Natural killer cell (primary cell): Measurements from ENCODE around the gene GNG12. TPM values are rescaled to one million over a fixed set of nuclear protein-coding genes. Genes with fewer than 3 reads are reported as not detected.

Experiments
- ATAC-seq, 3 donors: fragments of 150-1000 bp in 2 of 3; fragments of 200-7000 bp in 1 of 3; cut with Tn5 transposase; 1 replicate in 1 of 3; 2 replicates in 2 of 3; pipeline ENCODE4 v1.10.0; 2021; ENCODE audit warnings: mild to moderate bottlenecking in 2 of 3, moderate library complexity in 2 of 3
- DNase-seq, 2 donors: peaks; one replicate each; pipeline versions ENCODE4 v3.0.0 to v3.0.0-alpha.2; 2013 to 2021; ENCODE audit warnings: mixed read lengths in 1 of 2
- H3K27ac ChIP-seq: one replicate; pipeline ENCODE4 v1.5.1; 2013; ENCODE audit warnings: mild to moderate bottlenecking, low read length
- H3K27me3 ChIP-seq: one replicate; pipeline ENCODE4 v1.6.1; 2013; ENCODE audit warnings: low read length; ENCODE audit not compliant: control insufficient read depth, insufficient read depth
- H3K36me3 ChIP-seq: one replicate; pipeline ENCODE4 v1.6.1; 2013; ENCODE audit warnings: low read length; ENCODE audit not compliant: control insufficient read depth, insufficient read depth
- H3K4me1 ChIP-seq: one replicate; pipeline ENCODE4 v1.6.1; 2013; ENCODE audit warnings: low read length; ENCODE audit not compliant: control insufficient read depth, insufficient read depth
- H3K4me3 ChIP-seq: one replicate; pipeline ENCODE4 v1.5.1; 2013; ENCODE audit warnings: low read length
- H3K9me3 ChIP-seq: one replicate; pipeline ENCODE4 v1.6.1; 2013; ENCODE audit warnings: low read length; ENCODE audit not compliant: control insufficient read depth, insufficient read depth
- H3K27ac Mint-ChIP-seq, 2 donors: one replicate each; pipeline ENCODE4 v1.8.0; 2022; ENCODE audit warnings: mild to moderate bottlenecking in 2 of 2, mixed read lengths in 2 of 2, moderate library complexity in 1 of 2
- H3K27me3 Mint-ChIP-seq, 2 donors: one replicate each; pipeline ENCODE4 v1.8.0; 2022; ENCODE audit warnings: low read depth in 2 of 2, mixed read lengths in 2 of 2
- H3K36me3 Mint-ChIP-seq: one replicate; pipeline ENCODE4 v1.8.0; 2022; ENCODE audit warnings: mixed read lengths
- H3K4me1 Mint-ChIP-seq, 2 donors: one replicate each; pipeline ENCODE4 v1.8.0; 2022; ENCODE audit warnings: mixed read lengths in 2 of 2
- H3K4me3 Mint-ChIP-seq: one replicate; pipeline ENCODE4 v1.8.0; 2022; ENCODE audit warnings: mild to moderate bottlenecking, moderate library complexity, mixed read lengths
- H3K9me3 Mint-ChIP-seq, 2 donors: one replicate each; pipeline ENCODE4 v1.8.0; 2022; ENCODE audit warnings: mixed read lengths in 2 of 2
- WGBS: methylation state at CpG from one replicate; pipeline ENCODE4 v1.1.7; 2013; ENCODE audit warnings: missing lambda C conversion rate; ENCODE audit not compliant: insufficient coverage; 5-methylcytosine and 5-hydroxymethylcytosine counted together
- intact Hi-C: fragments of 100-400 bp; cut with micrococcal nuclease; formaldehyde crosslinking; loops from one replicate; pipeline ENCODE4 v1.14.2; 2022
- total RNA-seq, 4 donors: library from RNA; stranded (reverse); fragments of 120-200 nt in 1 of 4; gene quantifications; one replicate each; pipeline versions ENCODE4 v1.2.3 to v1.2.4, GENCODE V29; 2013 to 2022
- TF ChIP-seq, protein P1 (sequence below): fragments of 200-600 bp; IDR thresholded peaks from one replicate; pipeline ENCODE4 v1.8.0; 2022; ENCODE audit warnings: antibody characterized with exemption

Gene GNG12
- total RNA-seq, 3 donors from 2014 or later (not counting 1 experiment from before 2014, with no cell fraction given): not detected

DNA sequence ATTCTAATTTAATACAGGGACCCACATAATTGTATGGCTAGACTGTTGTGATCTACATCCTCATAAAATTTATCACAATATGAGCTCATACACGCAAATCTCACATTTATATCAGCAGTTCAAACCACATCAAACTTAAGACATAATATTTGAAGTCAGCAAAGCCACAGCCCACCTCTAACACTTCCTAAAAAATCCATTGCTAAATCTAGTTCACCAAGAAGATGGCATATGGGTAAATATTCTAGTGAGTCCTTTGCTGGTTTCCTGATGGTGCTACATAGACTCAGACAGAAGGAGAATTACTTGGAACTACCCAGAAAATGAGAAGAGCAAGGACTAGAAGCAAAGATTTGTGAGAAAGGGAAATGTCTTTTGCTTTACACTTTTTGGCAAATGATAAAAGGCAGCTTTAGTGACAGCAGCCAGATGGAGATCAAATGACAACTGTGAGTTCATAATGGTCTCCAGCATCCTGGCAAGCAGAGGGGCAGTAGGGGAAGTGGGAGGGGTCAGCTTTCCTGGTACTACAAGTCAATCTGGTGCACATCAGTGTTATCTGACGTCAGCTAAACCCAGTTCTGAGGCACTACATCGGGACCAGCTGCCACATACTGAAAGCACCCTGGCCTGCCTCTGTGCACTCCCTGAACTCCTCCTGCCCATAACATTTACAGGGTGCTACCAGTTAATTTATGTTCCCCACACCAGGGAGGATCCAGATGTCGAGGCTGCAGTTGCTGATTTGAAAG lies 158.8 kb downstream of the GNG12 start:
- 8% methylated on average over 4 of the region's 4 CpGs for WGBS
- TF ChIP-seq, protein P1, sequence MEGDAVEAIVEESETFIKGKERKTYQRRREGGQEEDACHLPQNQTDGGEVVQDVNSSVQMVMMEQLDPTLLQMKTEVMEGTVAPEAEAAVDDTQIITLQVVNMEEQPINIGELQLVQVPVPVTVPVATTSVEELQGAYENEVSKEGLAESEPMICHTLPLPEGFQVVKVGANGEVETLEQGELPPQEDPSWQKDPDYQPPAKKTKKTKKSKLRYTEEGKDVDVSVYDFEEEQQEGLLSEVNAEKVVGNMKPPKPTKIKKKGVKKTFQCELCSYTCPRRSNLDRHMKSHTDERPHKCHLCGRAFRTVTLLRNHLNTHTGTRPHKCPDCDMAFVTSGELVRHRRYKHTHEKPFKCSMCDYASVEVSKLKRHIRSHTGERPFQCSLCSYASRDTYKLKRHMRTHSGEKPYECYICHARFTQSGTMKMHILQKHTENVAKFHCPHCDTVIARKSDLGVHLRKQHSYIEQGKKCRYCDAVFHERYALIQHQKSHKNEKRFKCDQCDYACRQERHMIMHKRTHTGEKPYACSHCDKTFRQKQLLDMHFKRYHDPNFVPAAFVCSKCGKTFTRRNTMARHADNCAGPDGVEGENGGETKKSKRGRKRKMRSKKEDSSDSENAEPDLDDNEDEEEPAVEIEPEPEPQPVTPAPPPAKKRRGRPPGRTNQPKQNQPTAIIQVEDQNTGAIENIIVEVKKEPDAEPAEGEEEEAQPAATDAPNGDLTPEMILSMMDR: no peak
- Histone ChIP-seq H3K36me3 (no peaks in the 10 kb centered on the region), H3K27me3 (no peaks in the 10 kb centered on the region), H3K9me3 (no peaks in the 10 kb centered on the region), H3K4me3 (no peak overlapping the region), H3K27ac (no peak overlapping the region), H3K4me1 (no peaks in the 10 kb centered on the region)
- peak in 1 of 2 donors; percentile 80 for DNase-seq
- peaks cover 13 to 14% of the 10 kb centered on the region in 2 donors for H3K27me3 Mint-ChIP-seq
- H3K36me3 Mint-ChIP-seq: no peaks in the 10 kb centered on the region
- H3K9me3 Mint-ChIP-seq: no peaks in the 10 kb centered on the region
- no peak overlapping the region for H3K4me3 Mint-ChIP-seq
- H3K27ac Mint-ChIP-seq: no peak overlapping the region
- no peaks in the 10 kb centered on the region for H3K4me1 Mint-ChIP-seq
- ATAC-seq: peak in 2 of 3 donors; percentile 48 to 56
- intact Hi-C loops: no loop called here

DNA sequence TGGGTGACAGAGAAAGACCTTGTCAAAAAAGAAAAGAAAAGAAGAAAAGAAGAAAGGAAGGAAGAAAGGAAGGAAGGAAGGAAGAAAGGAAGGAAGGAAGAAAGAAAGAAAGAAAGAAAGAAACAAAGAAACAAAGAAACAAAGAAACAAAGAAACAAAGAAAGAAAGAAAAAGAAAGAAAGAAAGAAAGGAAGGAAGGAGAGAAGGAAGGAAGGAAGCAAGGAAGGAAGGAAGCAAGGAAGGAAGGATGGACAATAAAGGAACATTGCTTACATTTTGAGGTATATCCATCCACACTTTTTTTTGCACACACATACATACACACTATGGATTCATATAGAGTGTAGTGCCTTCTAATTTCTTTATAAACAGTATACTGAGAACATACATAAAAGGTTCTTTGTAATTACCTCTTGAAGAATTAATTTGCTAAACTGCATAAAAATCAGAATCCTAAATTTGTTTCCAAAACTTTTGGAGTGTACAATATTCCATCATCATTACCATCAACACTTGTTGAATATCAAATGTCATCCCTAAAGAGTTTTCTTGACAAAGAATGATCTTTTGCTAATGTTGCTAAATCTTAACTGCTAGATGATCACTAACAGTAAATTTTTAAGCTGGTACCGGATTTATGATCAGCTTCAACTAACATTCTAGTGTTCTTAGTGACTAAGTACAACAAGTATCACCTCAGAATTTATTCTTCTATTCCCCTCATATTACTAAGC lies 159.6 kb downstream of the GNG12 start:
- Mint-ChIP-seq H3K27ac (no peak overlapping the region), H3K4me3 (no peak overlapping the region), H3K27me3 (peaks cover 16 to 19% of the 10 kb centered on the region in 2 donors), H3K4me1 (no peaks in the 10 kb centered on the region), H3K36me3 (no peaks in the 10 kb centered on the region), H3K9me3 (no peaks in the 10 kb centered on the region)
- intact Hi-C loops: no loop called here
- no peaks in the 10 kb centered on the region for H3K27me3 ChIP-seq
- TF ChIP-seq, protein P1: no peak
- 88% methylated on average over 1 of the region's 1 CpG for WGBS
- H3K4me3 ChIP-seq: no peak overlapping the region
- H3K9me3 ChIP-seq: no peaks in the 10 kb centered on the region
- ATAC-seq (no peak), DNase-seq (no peak)
- no peak overlapping the region for H3K27ac ChIP-seq
- H3K36me3 ChIP-seq: no peaks in the 10 kb centered on the region
- no peaks in the 10 kb centered on the region for H3K4me1 ChIP-seq

- no peaks in the 10 kb centered on the region for H3K4me1 Mint-ChIP-seq
- H3K9me3 Mint-ChIP-seq: no peaks in the 10 kb centered on the region
- no peak overlapping the region for H3K27ac Mint-ChIP-seq
- peaks cover 19 to 31% of the 10 kb centered on the region in 2 donors for H3K27me3 Mint-ChIP-seq
- Histone ChIP-seq H3K27ac (no peak overlapping the region), H3K27me3 (peaks cover 2% of the 10 kb centered on the region), H3K4me1 (no peaks in the 10 kb centered on the region), H3K4me3 (no peak overlapping the region), H3K9me3 (no peaks in the 10 kb centered on the region), H3K36me3 (no peaks in the 10 kb centered on the region)
- no CpG with 5 or more reads among the region's 1 CpG for WGBS
- intact Hi-C loops: no loop called here
- TF ChIP-seq, protein P1: no peak
- H3K4me3 Mint-ChIP-seq: no peak overlapping the region
- no peaks in the 10 kb centered on the region for H3K36me3 Mint-ChIP-seq
- no peak for ATAC-seq
- DNase-seq: no peak
These were observed 160.9 kb downstream of the GNG12 start for GRCh38 chr1:67672260-67672803.
